Endothelial cell of umbilical vein (primary cell): ENCODE measurements around the gene POP7. TPM values are rescaled to one million over a fixed set of nuclear protein-coding genes. Genes with fewer than 3 reads are reported as not detected.

Experiments used
- BruUV-seq: library from RNA; stranded (reverse); fragments of 400-500 nt; replicated peaks from 2 replicates; lab custom pipeline; 2021; lab: Mats Ljungman, UMichigan
- CTCF ChIA-PET: fragments of 300-600, 350-600 bp; sonication (Branson Sonifier 250); formaldehyde crosslinking; loops from one replicate; lab custom pipeline; 2021; ENCODE audit warnings: antibody characterized with exemption, inconsistent platforms; lab: Charles Lee
- POLR2A ChIA-PET: fragments of 300-600, 350-600 bp; sonication (Branson Sonifier 250); formaldehyde crosslinking; loops from one replicate; lab custom pipeline; 2021; ENCODE audit warnings: antibody characterized with exemption, inconsistent platforms; lab: Charles Lee
- DNase-seq: peaks from one replicate; pipeline ENCODE4 v3.0.0-alpha.2; 2011; ENCODE audit warnings: low read depth, low spot score
- FAIRE-seq: peaks from 2 replicates; lab custom pipeline; 2011; peaks lifted over from hg19 to GRCh38; lab: Jason Lieb, UNC
- H2AFZ ChIP-seq: 2 replicates; pipeline ENCODE4 v1.6.0; 2012; ENCODE audit warnings: low read depth, low read length, control low read depth, inconsistent platforms
- H3K27ac ChIP-seq: 2 replicates; pipeline ENCODE4 v1.5.1; 2011; ENCODE audit warnings: low read depth, mild to moderate bottlenecking, control low read depth, low read length, moderate library complexity; ENCODE audit not compliant: insufficient read depth
- H3K27me3 ChIP-seq, 2 experiments: 2 replicates each; pipeline versions ENCODE4 v1.6.0 to v1.6.1; 2011; ENCODE audit warnings: low read length in 2 of 2, mixed read lengths in 1 of 2; ENCODE audit not compliant: control insufficient read depth in 2 of 2, insufficient read depth in 2 of 2
- H3K36me3 ChIP-seq, 2 experiments: 2 replicates in 1 of 2; 3 replicates in 1 of 2; pipeline ENCODE4 v1.5.1; 2011; ENCODE audit warnings: low read length in 2 of 2, mild to moderate bottlenecking in 1 of 2, moderate library complexity in 1 of 2; ENCODE audit not compliant: control insufficient read depth in 2 of 2, insufficient read depth in 2 of 2; ENCODE audit errors: extremely low read depth in 1 of 2
- H3K4me1 ChIP-seq: 3 replicates; pipeline ENCODE4 v1.5.1; 2011; ENCODE audit warnings: mild to moderate bottlenecking, low read length; ENCODE audit not compliant: control insufficient read depth, insufficient read depth; ENCODE audit errors: extremely low read depth
- H3K4me2 ChIP-seq: 2 replicates; pipeline ENCODE4 v1.6.1; 2011; ENCODE audit warnings: low read length, control low read depth, mixed read lengths; ENCODE audit not compliant: insufficient read depth
- H3K4me3 ChIP-seq, 3 experiments: fragments of 200-600 bp in 1 of 3; sonication (generic), shearing (Covaris generic) in 1 of 3; replicated peaks in 1 of 3; 2 replicates each; pipeline ENCODE4 v1.5.1; 2011 to 2016; ENCODE audit warnings: control low read depth in 3 of 3, low read length in 3 of 3, mild to moderate bottlenecking in 2 of 3, inconsistent platforms in 1 of 3, low read depth in 1 of 3, moderate library complexity in 1 of 3; ENCODE audit not compliant: insufficient read depth in 1 of 3
- H3K79me2 ChIP-seq: 2 replicates; pipeline ENCODE4 v1.6.0; 2012; ENCODE audit warnings: low read length, inconsistent platforms; ENCODE audit not compliant: control insufficient read depth, insufficient read depth
- H3K9ac ChIP-seq: replicated peaks from 2 replicates; pipeline ENCODE3; 2011; ENCODE audit warnings: low read length, control low read depth; ENCODE audit not compliant: insufficient read depth; ENCODE audit errors: extremely low read depth
- H3K9me1 ChIP-seq: replicated peaks from 3 replicates; pipeline ENCODE4 v1.6.0; 2011; ENCODE audit warnings: mild to moderate bottlenecking, low read length; ENCODE audit not compliant: control insufficient read depth, insufficient read depth; ENCODE audit errors: extremely low read depth
- H3K9me3 ChIP-seq: replicated peaks from 2 replicates; pipeline ENCODE4 v1.5.1; 2012; ENCODE audit warnings: low read length, inconsistent platforms; ENCODE audit not compliant: control insufficient read depth, insufficient read depth
- H4K20me1 ChIP-seq: replicated peaks from 2 replicates; pipeline ENCODE3; 2011; ENCODE audit warnings: mild to moderate bottlenecking, low read length; ENCODE audit not compliant: control insufficient read depth, insufficient read depth; ENCODE audit errors: extremely low read depth
- CTCF ChIP-seq, 2 donors: IDR thresholded peaks; 1 replicate in 1 of 2; 2 replicates in 1 of 2; pipeline ENCODE4 v1.5.1; 2011; ENCODE audit warnings: low read length in 2 of 2, mild to moderate bottlenecking in 2 of 2, moderate library complexity in 2 of 2, control low read depth in 1 of 2, inconsistent platforms in 1 of 2, low read depth in 1 of 2; ENCODE audit not compliant: insufficient read depth in 1 of 2; ENCODE audit errors: extremely low read depth in 1 of 2
- EZH2 ChIP-seq: IDR thresholded peaks from 2 replicates; pipeline ENCODE4 v1.6.1; 2012; ENCODE audit warnings: borderline replicate concordance, low read depth, mild to moderate bottlenecking, moderate library complexity, low read length, inconsistent platforms; ENCODE audit not compliant: severe bottlenecking
- FOS ChIP-seq: IDR thresholded peaks from 2 replicates; pipeline ENCODE4 v1.6.1; 2011; ENCODE audit warnings: mild to moderate bottlenecking, low read length, moderate library complexity, borderline replicate concordance; ENCODE audit not compliant: insufficient read depth
- GATA2 ChIP-seq: IDR thresholded peaks from 2 replicates; pipeline ENCODE4 v1.7.0; 2011; ENCODE audit warnings: low read depth, mild to moderate bottlenecking, moderate library complexity, mixed read lengths, low read length; ENCODE audit not compliant: insufficient read length, insufficient read depth
- JUN ChIP-seq: IDR thresholded peaks from 2 replicates; pipeline ENCODE4 v1.6.1; 2011; ENCODE audit warnings: borderline replicate concordance, low read depth; ENCODE audit not compliant: insufficient read length, insufficient read depth
- MYC ChIP-seq: IDR thresholded peaks from one replicate; pipeline ENCODE4 v1.6.1; 2011; ENCODE audit warnings: mild to moderate bottlenecking, low read depth, low read length
- POLR2A ChIP-seq: IDR thresholded peaks from 2 replicates; pipeline ENCODE4 v1.6.1; 2012; ENCODE audit warnings: low read depth, mild to moderate bottlenecking, control low read depth, low read length
- POLR2AphosphoS5 ChIP-seq: IDR thresholded peaks from 2 replicates; pipeline ENCODE4 v1.6.1; 2012; ENCODE audit warnings: low read depth, mild to moderate bottlenecking, control low read depth, low read length, moderate library complexity; ENCODE audit not compliant: insufficient read depth
- dilution Hi-C: fragments of 300-500 bp; cut with MboI; formaldehyde crosslinking; loops from one replicate; pipeline ENCODE4 v1.15.0; 2019; ENCODE audit warnings: low sequenced_read_pairs; ENCODE audit not compliant: extremely low pct_ligation_motif_present
- intact Hi-C: fragments of 100-400 bp; cut with micrococcal nuclease; formaldehyde crosslinking; loops from one replicate; pipeline ENCODE4 v1.10.0; 2022
- polyA plus RNA-seq, 4 experiments: library from polyadenylated mRNA; depleted of rRNA in 3 of 4; stranded (reverse) in 3 of 4; unstranded in 1 of 4; fragments of >200 nt; gene quantifications; 2 replicates each; pipeline versions ENCODE4 v1.2.1 to v1.2.3, GENCODE V29; 2011 to 2012; ENCODE audit warnings: missing spikeins in 1 of 4
- total RNA-seq: library from RNA; stranded (reverse); gene quantifications from 2 replicates; pipeline ENCODE4 v1.2.3, GENCODE V29; 2021
- TF ChIP-seq, protein P1 (sequence below): IDR thresholded peaks from 2 replicates; pipeline ENCODE4 v1.6.1; 2011; ENCODE audit not compliant: insufficient read depth, insufficient read length

Gene POP7
- total and polyA plus RNA-seq, 2 donors (not counting 3 experiments of a cell fraction or from before 2014, with no cell fraction given) = 47.4 to 48.8 TPM

GRCh38 chr7:100735730-100736129 lies 29.8 kb downstream of the POP7 start:
- H2AFZ ChIP-seq = no peak overlapping the region
- H3K36me3 ChIP-seq = no peaks in the 10 kb centered on the region
- H3K9me1 ChIP-seq = no peaks in the 10 kb centered on the region
- DNase-seq (no peak), FAIRE-seq (no peak)
- H3K4me2 ChIP-seq = no peak overlapping the region
- no peaks in the 10 kb centered on the region for H3K4me1 ChIP-seq
- no peak overlapping the region for H3K27ac ChIP-seq
- H3K9me3 ChIP-seq = no peaks in the 10 kb centered on the region
- no peaks in the 10 kb centered on the region for H4K20me1 ChIP-seq
- intact Hi-C loops (no loop called here), dilution Hi-C loops (no loop called here)
- no peak overlapping the region for H3K4me3 ChIP-seq
- ChIA-PET CTCF (interaction anchor here (0.9 to 1.4 kb wide), 2 partner anchors 10 to 116 kb away, joined by 3 to 4 read pairs; no protein-coding TSS in a partner anchor), POLR2A (interaction anchor here (0.7 kb wide), 2 partner anchors 64 to 163 kb away, joined by 3 read pairs; no protein-coding TSS in a partner anchor)
- H3K9ac ChIP-seq = no peak overlapping the region
- peaks cover 0 to 5% of the 10 kb centered on the region in 2 experiments for H3K27me3 ChIP-seq
- no TSS peak for BruUV-seq
- TF ChIP-seq, protein P1, sequence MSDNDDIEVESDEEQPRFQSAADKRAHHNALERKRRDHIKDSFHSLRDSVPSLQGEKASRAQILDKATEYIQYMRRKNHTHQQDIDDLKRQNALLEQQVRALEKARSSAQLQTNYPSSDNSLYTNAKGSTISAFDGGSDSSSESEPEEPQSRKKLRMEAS = no peak
- TF ChIP-seq CTCF (IDR thresholded peaks at IDR 0.05; ENCODE audit: extremely low read depth in 1 of 2, insufficient read depth in 1 of 2, low read depth in 1 of 2, low read length in 2 of 2) = no peak
- TF ChIP-seq GATA2 = no peak
- TF ChIP-seq POLR2A = no peak
- no peak for TF ChIP-seq MYC
- no peak for TF ChIP-seq JUN
- no peak for TF ChIP-seq POLR2AphosphoS5
- TF ChIP-seq FOS = no peak
- TF ChIP-seq EZH2 = no peak
- H3K79me2 ChIP-seq = no peaks in the 10 kb centered on the region
